Measurements from ENCODE around the gene TCAIM. TPM values are rescaled to one million over a fixed set of nuclear protein-coding genes. Genes with fewer than 3 reads are reported as not detected.

Gene TCAIM
- total RNA-seq, 1 experiment from 2014 or later, result 23.8 TPM

GRCh38 chr3:44402548-44402947 lies 64.0 kb downstream of the TCAIM start:
- H3T11ph ChIP-seq (ENCODE audit: low read length), result no peak overlapping the region
- no peak overlapping the region for H3K14ac ChIP-seq (ENCODE audit: insufficient read depth, low read length)
- no peak overlapping the region for H3K18ac ChIP-seq (ENCODE audit: insufficient read length, low read depth, low read length)
- H4K8ac ChIP-seq (replicated peaks; ENCODE audit: insufficient read length, low read depth, low read length), result no peak overlapping the region
- Mint-ChIP-seq H3K27ac (no peak overlapping the region), H3K27me3 (ENCODE audit: low read depth) (no peaks in the 10 kb centered on the region), H3K4me3 (no peak overlapping the region), H3K4me1 (no peaks in the 10 kb centered on the region), H3K9me3 (no peaks in the 10 kb centered on the region), H3K36me3 (ENCODE audit: insufficient read depth in 1 of 3, low read depth in 3 of 3) (peaks cover 0 to 4% (median 0%) of the 10 kb centered on the region in 3 experiments; a peak in 2 of 7 replicates)
- H3K56ac ChIP-seq (ENCODE audit: insufficient read length, low read depth, low read length), result no peak overlapping the region
- no peak overlapping the region for H2BK12ac ChIP-seq (ENCODE audit: insufficient read length, low read depth, low read length)
- no peak overlapping the region for H4K5ac ChIP-seq (ENCODE audit: insufficient read length, low read depth, low read length)
- H3K9ac ChIP-seq (ENCODE audit: extremely low read depth, insufficient read length, low read length), result no peak overlapping the region
- no peak overlapping the region for H3K4me2 ChIP-seq (ENCODE audit: insufficient read depth, insufficient read length, low read length)
- H3K4ac ChIP-seq (ENCODE audit: low read depth, low read length), result no peak overlapping the region
- H2AK5ac ChIP-seq (ENCODE audit: insufficient read length, low read length), result no peak overlapping the region
- H2BK120ac ChIP-seq (ENCODE audit: low read depth, low read length, poor library complexity, severe bottlenecking), result no peak overlapping the region
- H2BK15ac ChIP-seq (ENCODE audit: low read depth, low read length), result no peak overlapping the region
- H3K23me2 ChIP-seq (ENCODE audit: insufficient read length, low read depth, low read length, poor library complexity, severe bottlenecking), result no peaks in the 10 kb centered on the region
- no peaks in the 10 kb centered on the region for H3K79me2 ChIP-seq (ENCODE audit: insufficient read depth, low read length)
- no CpG with 5 or more reads among the region's 3 CpGs for WGBS (ENCODE audit: extremely low coverage, insufficient read length, low lambda C conversion rate)
- no peaks in the 10 kb centered on the region for H3K9me3 ChIP-seq (ENCODE audit: control insufficient read depth, low read depth, low read length)
- H4K91ac ChIP-seq (ENCODE audit: insufficient read length, low read depth, low read length), result no peak overlapping the region
- no peak for TF ChIP-seq CTCF (conservative IDR thresholded peaks at IDR 0.05)
- no peak overlapping the region for H2BK20ac ChIP-seq (ENCODE audit: low read depth, low read length, poor library complexity, severe bottlenecking)
- H3K79me1 ChIP-seq (ENCODE audit: insufficient read depth, low read depth, low read length, poor library complexity, severe bottlenecking), result no peaks in the 10 kb centered on the region
- no peak overlapping the region for H2AFZ ChIP-seq (ENCODE audit: low read length)
- no peaks in the 10 kb centered on the region for H3K4me1 ChIP-seq (ENCODE audit: insufficient read depth, low read length)
- H2BK5ac ChIP-seq (ENCODE audit: insufficient read length, low read length), result no peak overlapping the region
- H4K20me1 ChIP-seq (ENCODE audit: control insufficient read depth, insufficient read depth, insufficient read length), result no peaks in the 10 kb centered on the region
- DNase-seq, result no peak
- H3K27ac ChIP-seq (ENCODE audit: insufficient read length, low read depth, low read length), result no peak overlapping the region
- H3K23ac ChIP-seq (ENCODE audit: insufficient read length, low read depth, low read length), result no peak overlapping the region
- H3K27me3 ChIP-seq (ENCODE audit: insufficient read depth, low read length), result no peaks in the 10 kb centered on the region

Measured in H9 (cell line).